Retinal pigment epithelial cell (primary cell): ENCODE data around the gene ABHD17B.

Experiments
- DNase-seq: peaks from one replicate; pipeline ENCODE4 v3.0.0-alpha.2; 2010; ENCODE audit warnings: low read depth
- H3K4me3 ChIP-seq: 2 replicates; pipeline ENCODE4 v1.5.1; 2011; ENCODE audit warnings: mild to moderate bottlenecking, low read length, control low read depth, moderate library complexity
- CTCF ChIP-seq: conservative IDR thresholded peaks from 2 replicates; pipeline ENCODE4 v1.5.1; 2011; ENCODE audit warnings: low read depth, low read length, control low read depth, inconsistent platforms

Gene ABHD17B

GRCh38 chr9:71925834-71926233, 14.8 kb upstream of the ABHD17B start:
- TF ChIP-seq CTCF = no peak
- DNase-seq = no peak
- no peak overlapping the region for H3K4me3 ChIP-seq

DNA sequence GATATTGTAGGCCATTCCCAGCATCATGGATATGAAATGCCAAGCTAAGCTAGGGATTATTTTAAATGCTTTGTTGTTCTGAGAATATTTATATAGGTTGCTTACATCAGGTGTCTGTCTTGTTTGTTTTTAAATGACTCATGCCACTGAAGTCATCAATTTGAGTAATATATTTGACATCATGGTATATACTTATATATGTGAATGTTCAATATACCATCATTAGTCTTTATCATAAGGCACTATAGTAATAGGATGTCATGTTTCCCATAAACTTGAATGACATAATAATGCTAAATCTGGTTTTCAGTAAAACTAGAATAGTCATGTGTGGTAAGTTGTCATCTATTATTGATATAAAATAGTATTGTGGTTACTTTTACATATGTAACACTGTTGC, 13.6 kb upstream of the ABHD17B start:
- TF ChIP-seq CTCF = no peak
- H3K4me3 ChIP-seq = no peak overlapping the region
- DNase-seq = no peak

- H3K4me3 ChIP-seq = no peak overlapping the region
- no peak for TF ChIP-seq CTCF
- no peak for DNase-seq
Observed at GRCh38 chr9:71921190-71921814, 10.3 kb upstream of the ABHD17B start.

DNA sequence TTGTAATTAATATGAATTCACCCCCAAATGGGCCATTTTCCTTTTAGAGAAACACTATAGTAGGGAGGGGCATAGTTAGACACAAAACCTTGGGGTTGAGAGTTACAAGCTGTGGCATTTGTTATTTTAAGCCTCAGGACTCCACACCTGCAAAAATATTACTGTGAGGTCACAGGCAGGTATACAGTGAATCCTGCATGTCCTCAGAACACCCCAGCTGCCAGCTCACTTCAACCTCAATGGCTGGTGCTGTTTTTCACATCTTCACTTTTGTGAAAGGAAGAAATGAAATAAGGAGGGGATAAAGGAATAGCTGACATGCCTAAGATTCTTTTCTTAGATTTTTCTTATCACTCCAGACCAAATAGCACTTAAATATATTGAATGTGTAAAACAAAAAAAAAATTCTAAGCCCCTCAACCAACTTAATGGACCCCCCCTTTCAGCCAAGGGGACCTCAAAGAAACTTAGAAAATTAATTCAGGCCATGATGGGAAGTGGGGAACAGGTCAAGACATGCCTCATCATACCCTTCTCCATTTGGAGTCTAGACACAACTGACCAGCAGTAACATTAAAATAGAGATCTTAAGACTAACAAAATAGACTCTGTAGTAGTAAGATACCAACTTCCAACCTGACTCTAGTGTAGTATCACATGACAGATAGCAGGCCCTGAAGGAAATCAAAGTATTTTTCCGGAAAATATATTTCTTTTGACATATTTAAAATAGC, 9.6 kb upstream of the ABHD17B start:
- DNase-seq = no peak

DNA sequence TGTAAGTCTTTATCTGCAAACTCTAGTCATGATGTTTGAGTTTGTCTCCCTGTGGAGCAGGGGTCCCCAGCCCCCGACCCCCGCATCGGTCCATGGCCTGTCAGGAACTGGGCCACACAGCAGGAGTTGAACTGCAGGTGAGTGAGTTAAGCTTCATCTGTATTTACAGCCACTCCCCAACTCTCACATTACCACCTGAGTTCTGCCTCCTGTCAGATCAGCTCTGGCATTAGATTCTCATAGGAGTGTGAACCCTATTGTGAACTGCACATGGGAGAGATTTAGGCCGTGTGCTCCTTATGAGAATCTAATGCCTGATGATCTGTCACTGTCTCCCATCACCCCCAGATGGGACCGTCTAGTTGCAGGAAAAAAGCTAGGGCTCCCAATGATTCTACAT, 7.4 kb upstream of the ABHD17B start:
- no peak for TF ChIP-seq CTCF
- H3K4me3 ChIP-seq = no peak overlapping the region
- no peak for DNase-seq

More for the DNA sequence above, 9.6 kb upstream of the ABHD17B start:
- TF ChIP-seq CTCF = no peak
- H3K4me3 ChIP-seq = no peak overlapping the region

- no peak for DNase-seq
- no peak for TF ChIP-seq CTCF
- H3K4me3 ChIP-seq = no peak overlapping the region
Observed at GRCh38 chr9:71916834-71917534, 6.0 kb upstream of the ABHD17B start.
